ENCODE results near the gene PCMT1. TPM values are rescaled to one million over a fixed set of nuclear protein-coding genes. Genes with fewer than 3 reads are reported as not detected.

PCMT1 gene
- total and polyA plus RNA-seq, 10 of the 15 experiments (the other 5 are each of a cell fraction or from before 2014, with no cell fraction given): 48.5 to 126 (median 81.2) TPM

GRCh38 chr6:149755300-149756260, 6.0 kb downstream of the PCMT1 start (continued):
- TF ChIP-seq E2F8 (IDR thresholded peaks at IDR 0.05; ENCODE audit: low read depth, partially characterized antibody) (no peak), ZNF592 (IDR thresholded peaks at IDR 0.05) (no peak), NRF1 (conservative IDR thresholded peaks at IDR 0.05; ENCODE audit: low read depth, low read length) (no peak), SUPT20H (IDR thresholded peaks at IDR 0.05; ENCODE audit: borderline replicate concordance, control insufficient read depth, low read depth, low read length) (no peak), BCL3 (IDR thresholded peaks at IDR 0.05; ENCODE audit: borderline replicate concordance, insufficient read depth, low read depth, low read length, poor library complexity, severe bottlenecking) (no peak), NFIC (IDR thresholded peaks at IDR 0.05; ENCODE audit: low read depth, low read length) (peak; percentile 71), STAT1 (conservative IDR thresholded peaks at IDR 0.05) (no peak), IRF3 (IDR thresholded peaks at IDR 0.05) (no peak), KDM1A (IDR thresholded peaks at IDR 0.05; ENCODE audit: borderline replicate concordance) (no peak), ZNF622 (IDR thresholded peaks at IDR 0.05) (no peak), BCL11A (IDR thresholded peaks at IDR 0.05; ENCODE audit: low read depth, low read length) (0 out of 2 replicates have a peak, but pooled peaks have one; percentile 31), SMAD5 (IDR thresholded peaks at IDR 0.05; ENCODE audit: low read depth) (no peak), CREM (IDR thresholded peaks at IDR 0.05; ENCODE audit: low read depth) (no peak), HDGF (IDR thresholded peaks at IDR 0.05) (no peak), ZSCAN29 (IDR thresholded peaks at IDR 0.05) (no peak)
